Measurements from ENCODE around the gene CITED2. TPM values are rescaled to one million over a fixed set of nuclear protein-coding genes. Genes with fewer than 3 reads are reported as not detected.

Gene CITED2
- total RNA-seq, 1 donor, result 223 TPM

GRCh38 chr6:139343052-139343750 is 31.2 kb downstream of the CITED2 start:
- H2AFZ ChIP-seq (ENCODE audit: low read length), result peak overlapping the region; percentile 30

GRCh38 chr6:139341060-139341459 is 33.4 kb downstream of the CITED2 start:
- no peaks in the 10 kb centered on the region for H3K4me1 ChIP-seq (ENCODE audit: insufficient read depth, low read length)
- H3K4me3 ChIP-seq (ENCODE audit: insufficient read depth, low read length), result no peak overlapping the region
- no peak overlapping the region for H3K4me2 ChIP-seq (ENCODE audit: insufficient read depth, low read length)
- H3K36me3 ChIP-seq (ENCODE audit: insufficient read depth, low read length), result no peaks in the 10 kb centered on the region
- no peak overlapping the region for H3K27ac ChIP-seq (ENCODE audit: low read depth, low read length)
- no peaks in the 10 kb centered on the region for H3K9me3 ChIP-seq (ENCODE audit: low read depth, low read length)
- H4K20me1 ChIP-seq (ENCODE audit: insufficient read depth, low read length), result no peaks in the 10 kb centered on the region
- H2AFZ ChIP-seq (ENCODE audit: low read length), result no peak overlapping the region
- no peaks in the 10 kb centered on the region for H3K79me2 ChIP-seq (ENCODE audit: insufficient read depth, low read length)
- no peak for DNase-seq (ENCODE audit: insufficient read length, low spot score, missing footprints)
- no peaks in the 10 kb centered on the region for H3K27me3 ChIP-seq (ENCODE audit: insufficient read depth, low read length)
- no peak for TF ChIP-seq CTCF (IDR thresholded peaks at IDR 0.05; ENCODE audit: extremely low read depth, low read depth, low read length)

More at GRCh38 chr6:139343052-139343750, 31.2 kb downstream of the CITED2 start:
- DNase-seq (ENCODE audit: insufficient read length, low spot score, missing footprints), result no peak
- Histone ChIP-seq H3K36me3 (ENCODE audit: insufficient read depth, low read length) (no peaks in the 10 kb centered on the region), H4K20me1 (ENCODE audit: insufficient read depth, low read length) (no peaks in the 10 kb centered on the region), H3K79me2 (ENCODE audit: insufficient read depth, low read length) (no peaks in the 10 kb centered on the region), H3K27me3 (ENCODE audit: insufficient read depth, low read length) (no peaks in the 10 kb centered on the region), H3K9me3 (ENCODE audit: low read depth, low read length) (no peaks in the 10 kb centered on the region), H3K4me1 (ENCODE audit: insufficient read depth, low read length) (no peaks in the 10 kb centered on the region), H3K4me2 (ENCODE audit: insufficient read depth, low read length) (no peak overlapping the region), H3K27ac (ENCODE audit: low read depth, low read length) (no peak overlapping the region), H3K4me3 (ENCODE audit: insufficient read depth, low read length) (no peak overlapping the region)
- no peak for TF ChIP-seq CTCF (IDR thresholded peaks at IDR 0.05; ENCODE audit: extremely low read depth, low read depth, low read length)

- H2AFZ ChIP-seq (ENCODE audit: low read length), result no peak overlapping the region
- H3K4me2 ChIP-seq (ENCODE audit: insufficient read depth, low read length), result no peak overlapping the region
These were observed 35.7 kb downstream of the CITED2 start for GRCh38 chr6:139338795-139339194.

More at GRCh38 chr6:139338795-139339194, 35.7 kb downstream of the CITED2 start:
- H3K27ac ChIP-seq (ENCODE audit: low read depth, low read length), result no peak overlapping the region
- no peaks in the 10 kb centered on the region for H3K27me3 ChIP-seq (ENCODE audit: insufficient read depth, low read length)
- no peak for TF ChIP-seq CTCF (IDR thresholded peaks at IDR 0.05; ENCODE audit: extremely low read depth, low read depth, low read length)
- H4K20me1 ChIP-seq (ENCODE audit: insufficient read depth, low read length), result no peaks in the 10 kb centered on the region
- no peak overlapping the region for H3K4me3 ChIP-seq (ENCODE audit: insufficient read depth, low read length)
- H3K79me2 ChIP-seq (ENCODE audit: insufficient read depth, low read length), result no peaks in the 10 kb centered on the region
- peaks cover 8% of the 10 kb centered on the region for H3K4me1 ChIP-seq (ENCODE audit: insufficient read depth, low read length)
- no peaks in the 10 kb centered on the region for H3K9me3 ChIP-seq (ENCODE audit: low read depth, low read length)
- DNase-seq (ENCODE audit: insufficient read length, low spot score, missing footprints), result no peak
- no peaks in the 10 kb centered on the region for H3K36me3 ChIP-seq (ENCODE audit: insufficient read depth, low read length)

All from osteoblast (primary cell).